Activated T-cell treated with anti-CD3 and anti-CD28 coated beads for 4 hours (primary cell): ENCODE data around the gene FZR1.
A peak's percentile ranks its signal among the peaks of the same experiment; 100 is the strongest.
"Not testable (repeated sequence)": the region's sequence is repeated elsewhere in the genome, so short reads cannot be mapped to it uniquely, and the experiment has no call there.

Source experiments
- DNase-seq: peaks from one replicate; pipeline ENCODE4 v3.0.0-alpha.2; 2020

FZR1 gene

GRCh38 chr19:3576696-3577443, 70.8 kb downstream of the FZR1 start:
- DNase-seq: no peak

GRCh38 chr19:3577723-3578344, 71.7 kb downstream of the FZR1 start:
- no peak for DNase-seq

GRCh38 chr19:3578390-3578789, 72.3 kb downstream of the FZR1 start:
- no peak for DNase-seq

GRCh38 chr19:3580156-3580934, 74.2 kb downstream of the FZR1 start:
- DNase-seq: no peak

GRCh38 chr19:3581792-3582191, 75.7 kb downstream of the FZR1 start:
- not testable (repeated sequence) for DNase-seq

GRCh38 chr19:3584036-3584802, 78.1 kb downstream of the FZR1 start:
- not testable (repeated sequence) for DNase-seq

- DNase-seq: no peak
Observed at GRCh38 chr19:3585301-3586126, 79.4 kb downstream of the FZR1 start, which contains the start of gene GIPC3. Gene GIPC3, plus strand, starts transcription at chr19:3585478. Its CDS starts 120 bp downstream, at chr19:3585598.

- DNase-seq: peak; percentile 38
Observed at GRCh38 chr19:3586127-3586626, 80.1 kb downstream of the FZR1 start.

GRCh38 chr19:3586707-3587346, 80.7 kb downstream of the FZR1 start:
- no peak for DNase-seq
